Measurements from ENCODE around the gene CD22. TPM values are rescaled to one million over a fixed set of nuclear protein-coding genes. Genes with fewer than 3 reads are reported as not detected.

The CD22 gene
- total RNA-seq, result 10 to 100 TPM; 15.0 TPM
- 10.1 TPM for polyA plus RNA-seq (ENCODE audit: insufficient read depth, low read depth, low replicate concordance)
- long read RNA-seq, donor 1, result 0 reads
- long read RNA-seq, donor 2, partial matches to known transcripts, result 10 of 10 reads
- long read RNA-seq, donor 2, other reads (novel, unspliced or antisense), result 0 of 10 reads

DNA sequence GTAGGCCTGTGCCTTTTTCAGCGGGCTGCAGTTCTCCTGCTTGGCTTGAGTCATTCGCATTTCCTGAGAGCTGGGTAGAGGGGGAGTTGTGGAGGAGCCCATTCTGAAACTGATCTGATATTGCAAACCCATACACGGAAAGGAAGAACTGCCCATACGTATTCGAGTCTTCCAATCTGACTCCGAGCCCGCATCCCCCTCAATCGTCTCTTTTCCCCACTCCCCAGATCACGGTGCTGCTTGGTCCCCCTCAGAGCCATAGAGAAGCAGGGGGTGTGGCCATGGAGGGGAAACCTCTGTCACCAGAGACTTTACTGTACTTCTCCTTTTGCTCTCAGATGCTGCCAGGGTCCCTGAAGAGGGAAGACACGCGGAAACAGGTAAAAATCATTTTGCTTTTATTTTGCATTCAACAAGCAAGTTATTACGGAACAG is at the start of gene CD22:
CD22 (plus strand) TSS at position 337 of the 435 bp plus-strand sequence. CDS start 2,854 bp downstream, outside the sequence.
- intact Hi-C loops (cut with DNase I; ENCODE audit: low total_unique reads), result no loop called here
- Histone ChIP-seq H3K4me3 (no peak within 1 kb of the TSS), H3K27ac (no peak within 1 kb of the TSS), H3K27me3 (no peaks in the 10 kb centered on the region), H3K9me3 (no peaks in the 10 kb centered on the region), H3K4me1 (no peaks in the 10 kb centered on the region), H3K36me3 (ENCODE audit: low read depth, missing control alignments) (no peaks in the 10 kb centered on the region)
- TF ChIP-seq, protein P1, sequence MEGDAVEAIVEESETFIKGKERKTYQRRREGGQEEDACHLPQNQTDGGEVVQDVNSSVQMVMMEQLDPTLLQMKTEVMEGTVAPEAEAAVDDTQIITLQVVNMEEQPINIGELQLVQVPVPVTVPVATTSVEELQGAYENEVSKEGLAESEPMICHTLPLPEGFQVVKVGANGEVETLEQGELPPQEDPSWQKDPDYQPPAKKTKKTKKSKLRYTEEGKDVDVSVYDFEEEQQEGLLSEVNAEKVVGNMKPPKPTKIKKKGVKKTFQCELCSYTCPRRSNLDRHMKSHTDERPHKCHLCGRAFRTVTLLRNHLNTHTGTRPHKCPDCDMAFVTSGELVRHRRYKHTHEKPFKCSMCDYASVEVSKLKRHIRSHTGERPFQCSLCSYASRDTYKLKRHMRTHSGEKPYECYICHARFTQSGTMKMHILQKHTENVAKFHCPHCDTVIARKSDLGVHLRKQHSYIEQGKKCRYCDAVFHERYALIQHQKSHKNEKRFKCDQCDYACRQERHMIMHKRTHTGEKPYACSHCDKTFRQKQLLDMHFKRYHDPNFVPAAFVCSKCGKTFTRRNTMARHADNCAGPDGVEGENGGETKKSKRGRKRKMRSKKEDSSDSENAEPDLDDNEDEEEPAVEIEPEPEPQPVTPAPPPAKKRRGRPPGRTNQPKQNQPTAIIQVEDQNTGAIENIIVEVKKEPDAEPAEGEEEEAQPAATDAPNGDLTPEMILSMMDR (IDR thresholded peaks at IDR 0.05), result no peak
- no peak for TF ChIP-seq POLR2A (IDR thresholded peaks at IDR 0.05)
- 84 to 90% methylated on average over 12 of the region's 12 CpGs for WGBS, 2 donors
- no peak for DNase-seq

DNA sequence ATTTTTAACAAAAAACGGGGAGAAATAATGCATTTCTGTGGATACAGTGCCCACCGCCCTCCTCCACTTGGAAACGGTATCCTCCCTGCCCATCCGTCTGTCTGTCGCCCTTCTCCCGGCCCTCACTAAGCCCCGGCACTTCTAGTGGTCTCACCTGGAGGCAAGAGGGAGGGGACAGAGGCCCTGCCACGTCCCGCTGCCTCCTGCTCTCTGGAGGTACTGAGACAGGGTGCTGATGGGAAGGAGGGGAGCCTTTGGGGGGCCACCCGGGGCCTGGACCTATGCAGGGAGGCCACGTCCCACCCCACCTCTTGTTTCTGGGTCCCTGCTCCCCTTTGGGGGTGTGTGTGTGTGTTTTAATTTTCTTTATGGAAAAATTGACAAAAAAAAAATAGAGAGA is 49.6 kb upstream of the CD22 start:
- no peaks in the 10 kb centered on the region for H3K36me3 ChIP-seq (ENCODE audit: low read depth, missing control alignments)

DNA sequence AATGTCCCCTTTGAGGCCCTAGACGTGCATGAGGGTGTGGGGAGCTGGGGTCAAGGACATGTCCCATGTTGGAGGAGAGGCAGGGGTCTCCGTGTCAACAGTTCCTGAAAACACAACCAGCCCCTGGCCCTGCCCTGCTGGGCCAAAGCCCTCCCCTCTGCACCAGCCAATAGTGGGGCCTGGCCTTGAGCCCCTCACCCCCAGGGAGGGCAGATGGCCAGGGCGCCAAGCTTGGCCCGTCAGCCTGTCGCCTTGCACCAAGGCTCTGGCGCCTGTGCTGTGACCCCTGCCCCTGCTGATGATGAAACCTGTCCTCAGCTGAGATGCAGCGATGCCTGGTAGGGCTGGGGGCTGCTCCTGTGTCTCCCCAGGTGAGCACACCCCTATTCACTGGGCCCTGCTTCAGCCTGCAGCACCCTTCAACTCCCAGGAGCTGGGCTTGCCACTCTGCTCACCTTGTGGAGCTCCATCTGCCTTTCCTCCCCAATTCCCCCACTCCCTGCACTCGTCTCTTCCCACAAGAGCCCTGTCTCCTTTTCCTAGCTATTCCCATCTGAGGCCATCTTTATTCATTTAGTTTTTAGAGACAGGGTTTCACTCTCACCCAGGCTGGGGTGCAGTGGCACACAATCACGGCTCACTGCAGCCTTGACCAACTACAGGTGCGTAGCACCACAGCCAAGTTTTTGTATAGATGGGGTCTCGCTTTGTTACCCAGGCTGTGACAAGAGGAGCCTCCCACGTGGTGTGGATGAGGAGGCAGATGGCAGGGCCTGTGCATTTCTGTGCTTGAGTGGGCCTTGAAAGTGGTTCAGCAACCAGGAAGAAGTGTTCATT is 48.8 kb upstream of the CD22 start:
- intact Hi-C loops (cut with DNase I; ENCODE audit: low total_unique reads), result no loop called here
- Histone ChIP-seq H3K4me3 (no peak overlapping the region), H3K36me3 (ENCODE audit: low read depth, missing control alignments) (no peaks in the 10 kb centered on the region), H3K27me3 (no peaks in the 10 kb centered on the region), H3K27ac (no peak overlapping the region), H3K4me1 (peaks cover 12% of the 10 kb centered on the region), H3K9me3 (no peaks in the 10 kb centered on the region)
- WGBS, 2 donors, result 60 to 64% methylated on average over 5 to 12 of the region's 12 CpGs
- no peak for TF ChIP-seq POLR2A (IDR thresholded peaks at IDR 0.05)
- TF ChIP-seq, protein P1 (IDR thresholded peaks at IDR 0.05), result no peak
- no peak for DNase-seq

More for the DNA sequence above, 49.6 kb upstream of the CD22 start:
- Histone ChIP-seq H3K27ac (no peak overlapping the region), H3K4me3 (no peak overlapping the region), H3K27me3 (no peaks in the 10 kb centered on the region), H3K9me3 (no peaks in the 10 kb centered on the region), H3K4me1 (peaks cover 12% of the 10 kb centered on the region)
- WGBS, 2 donors, result 73 to 83% methylated on average over 11 of the region's 11 CpGs
- intact Hi-C loops (cut with DNase I; ENCODE audit: low total_unique reads), result no loop called here
- no peak for DNase-seq
- TF ChIP-seq, protein P1 (IDR thresholded peaks at IDR 0.05), result no peak
- TF ChIP-seq POLR2A (IDR thresholded peaks at IDR 0.05), result no peak

DNA sequence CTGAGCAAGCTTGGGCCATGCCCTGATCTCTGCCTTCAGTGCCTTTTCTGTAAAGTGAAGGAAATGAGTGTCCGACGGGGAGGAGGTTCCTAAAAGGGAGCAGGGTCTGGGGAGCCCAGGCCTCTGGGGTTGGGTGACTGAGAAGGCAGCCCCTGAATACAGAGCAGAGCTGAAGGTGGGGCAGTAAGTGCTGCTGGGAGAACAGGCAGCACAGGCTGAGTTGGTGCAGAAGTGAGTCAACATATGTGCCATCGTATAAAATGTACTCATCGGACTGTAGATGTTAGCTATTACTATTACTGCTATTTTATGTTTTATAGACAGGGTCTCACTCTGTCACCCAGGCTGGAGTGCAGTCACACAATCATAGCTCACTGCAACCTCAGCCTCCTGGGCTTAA is 47.7 kb upstream of the CD22 start:
- no peak for DNase-seq
- Histone ChIP-seq H3K36me3 (ENCODE audit: low read depth, missing control alignments) (no peaks in the 10 kb centered on the region), H3K27ac (no peak overlapping the region), H3K4me1 (peaks cover 12% of the 10 kb centered on the region), H3K27me3 (no peaks in the 10 kb centered on the region), H3K4me3 (no peak overlapping the region), H3K9me3 (no peaks in the 10 kb centered on the region)
- intact Hi-C loops (cut with DNase I; ENCODE audit: low total_unique reads), result no loop called here
- no peak for TF ChIP-seq POLR2A (IDR thresholded peaks at IDR 0.05)
- TF ChIP-seq, protein P1 (IDR thresholded peaks at IDR 0.05), result no peak
- 78 to 89% methylated on average over 4 of the region's 4 CpGs for WGBS, 2 donors
